K562 (cell line): ENCODE results near the gene PUSL1. TPM values are rescaled to one million over a fixed set of nuclear protein-coding genes. Genes with fewer than 3 reads are reported as not detected.

Source experiments
- BRD9 ChIP-seq: fragments of 450-650 bp; IDR thresholded peaks from 2 replicates; pipeline ENCODE4 v1.6.1; 2018; ENCODE audit warnings: low read depth; ENCODE audit not compliant: partially characterized antibody
- HDAC3 ChIP-seq: fragments of 450-650 bp; IDR thresholded peaks from 2 replicates; pipeline ENCODE4 v1.6.1; 2018; ENCODE audit warnings: borderline replicate concordance, mild to moderate bottlenecking, moderate library complexity; ENCODE audit not compliant: partially characterized antibody
- KLF10 ChIP-seq: fragments of 250-450 bp; sonication (Bioruptor Pico); IDR thresholded peaks from 2 replicates; pipeline ENCODE4 v1.6.1; 2021; ENCODE audit warnings: matching md5 sums
- MBD2 ChIP-seq: sonication (generic); IDR thresholded peaks from 2 replicates; pipeline ENCODE4 v1.6.1; 2016; ENCODE audit warnings: low read depth, borderline replicate concordance
- MYNN ChIP-seq, 2 experiments: sonication (generic); formaldehyde crosslinking in 1 of 2; IDR thresholded peaks; 2 replicates each; pipeline versions ENCODE4 v1.5.0 to v1.6.1; 2016 to 2020; ENCODE audit warnings: antibody characterized with exemption in 1 of 2, missing genetic modification reagents in 1 of 2
- NR3C1 ChIP-seq: sonication (generic); formaldehyde crosslinking; IDR thresholded peaks from 2 replicates; pipeline ENCODE4 v1.8.1; 2022; ENCODE audit warnings: missing genetic modification reagents
- PBX2 ChIP-seq, 2 experiments: IDR thresholded peaks in 1 of 2; conservative IDR thresholded peaks in 1 of 2; 2 replicates each; pipeline ENCODE4 v1.6.1; 2016; ENCODE audit warnings: low read depth in 2 of 2, mild to moderate bottlenecking in 1 of 2, missing compliant biosample characterization in 1 of 2, missing genetic modification characterization in 1 of 2, moderate library complexity in 1 of 2
- SIX5 ChIP-seq, 2 experiments: IDR thresholded peaks; 2 replicates each; pipeline ENCODE4 v1.6.1; 2011; ENCODE audit warnings: low read length in 2 of 2, borderline replicate concordance in 1 of 2, low read depth in 1 of 2, mild to moderate bottlenecking in 1 of 2, moderate library complexity in 1 of 2; ENCODE audit not compliant: insufficient read depth in 1 of 2
- SUPT5H ChIP-seq: fragments of 450-650 bp; IDR thresholded peaks from 2 replicates; pipeline ENCODE4 v1.6.1; 2016
- ZBTB40 ChIP-seq, 2 experiments: fragments of 450-650 bp in 1 of 2; sonication (generic) in 1 of 2; formaldehyde crosslinking in 1 of 2; IDR thresholded peaks; 2 replicates each; pipeline versions ENCODE4 v1.7.1 to v1.9.0; 2016 to 2022; ENCODE audit warnings: inconsistent platforms in 1 of 2, mild to moderate bottlenecking in 1 of 2, missing genetic modification reagents in 1 of 2
- ZNF384 ChIP-seq: IDR thresholded peaks from 2 replicates; pipeline ENCODE4 v1.6.1; 2012; ENCODE audit warnings: low read depth, low read length, improper control_type of control experiment
- polyA plus RNA-seq, 8 experiments: library from polyadenylated mRNA; depleted of rRNA in 4 of 8; stranded (reverse) in 5 of 8; unstranded in 3 of 8; fragments of >200 nt; fragmentation: Nextera tagmentation in 2 of 8; fragmentation: Illumina TruSeq in 1 of 8; extraction: Ambion mirVana in 2 of 8; extraction: Trizol in 1 of 8; gene quantifications; 2 replicates each; pipeline versions ENCODE4 v1.2.1 to v1.2.3, GENCODE V29; 2011 to 2014; ENCODE audit warnings: inconsistent platforms in 1 of 8, missing spikeins in 1 of 8
- total RNA-seq, 7 experiments: library from RNA; depleted of rRNA in 6 of 7; stranded (reverse); fragments of >200 nt in 6 of 7; fragmentation: Illumina TruSeq in 2 of 7; extraction: Trizol in 2 of 7; gene quantifications; 2 replicates each; pipeline versions ENCODE4 v1.2.1 to v1.2.3, GENCODE V29; 2011 to 2021; ENCODE audit warnings: low replicate concordance in 1 of 7

The PUSL1 gene
- total and polyA plus RNA-seq, 9 of the 15 experiments (the other 6 are each of a cell fraction or from before 2014, with no cell fraction given): 0.62 to 86.9 (median 13.6) TPM

- TF ChIP-seq NR3C1 (CRISPR knock-in tag) (no peak), PBX2 (CRISPR knock-in tag; IDR thresholded peaks at IDR 0.05; ENCODE audit: low read depth) (no peak), PBX2 (tag; conservative IDR thresholded peaks at IDR 0.05; ENCODE audit: low read depth) (no peak), BRD9 (no peak), KLF10 (CRISPR knock-in tag) (no peak), HDAC3 (no peak), ZNF384 (no peak), SUPT5H (0 out of 2 replicates have a peak, but pooled peaks have one; percentile 53), SIX5 (IDR thresholded peaks at IDR 0.05; ENCODE audit: borderline replicate concordance in 1 of 2, insufficient read depth in 1 of 2, low read depth in 1 of 2, low read length in 2 of 2) (no peak), MBD2 (no peak), ZBTB40 (IDR thresholded peaks at IDR 0.05) (no peak), ZBTB40 (CRISPR knock-in tag; IDR thresholded peaks at IDR 0.05) (peak; percentile 22; the same call in 1 of the 2 replicates), MYNN (IDR thresholded peaks at IDR 0.05) (no peak), MYNN (CRISPR knock-in tag; IDR thresholded peaks at IDR 0.05) (no peak)
Measured at GRCh38 chr1:1314678-1315335, 6.4 kb downstream of the PUSL1 start (continued).
